Measurements from ENCODE around the gene TUBB3.

GRCh38 chr16:89931305-89931896 lies 8.3 kb downstream of the TUBB3 start:
- TF ChIP-seq CTCF (IDR thresholded peaks at IDR 0.05 in 8 of 11, conservative IDR thresholded peaks at IDR 0.05 in 3 of 11): no peak
- TF ChIP-seq POLR2A (IDR thresholded peaks at IDR 0.05): no peak
- no peak for TF ChIP-seq POLR2AphosphoS5 (IDR thresholded peaks at IDR 0.05)
